Lung (tissue), 16 donors: ENCODE results near the gene PLVAP. TPM values are rescaled to one million over a fixed set of nuclear protein-coding genes. Genes with fewer than 3 reads are reported as not detected.
A peak's percentile ranks its signal among the peaks of the same experiment; 100 is the strongest.

ENCODE experiments used
- ATAC-seq: fragments of 200-7000 bp; cut with Tn5 transposase; one replicate; pipeline ENCODE4 v1.9.1; 2020; ENCODE audit warnings: moderate number of reproducible peaks; ENCODE audit not compliant: insufficient read depth, low FRiP score
- DNase-seq, 3 donors: peaks; one replicate each; pipeline ENCODE4 v3.0.0-alpha.2; 2013 to 2017
- H3K27ac ChIP-seq, 2 donors: one replicate each; pipeline ENCODE4 v1.5.1; 2013; ENCODE audit warnings: mild to moderate bottlenecking in 2 of 2, moderate library complexity in 2 of 2, control low read depth in 1 of 2, inconsistent platforms in 1 of 2, low read depth in 1 of 2, low read length in 1 of 2
- H3K27me3 ChIP-seq, 3 donors: one replicate each; pipeline ENCODE4 v1.5.1; 2013; ENCODE audit warnings: low read length in 2 of 3; ENCODE audit not compliant: control insufficient read depth in 3 of 3, insufficient read depth in 3 of 3
- H3K36me3 ChIP-seq, 4 donors: one replicate each; pipeline ENCODE4 v1.5.1; 2013; ENCODE audit warnings: low read length in 4 of 4, mild to moderate bottlenecking in 1 of 4, moderate library complexity in 1 of 4; ENCODE audit not compliant: control insufficient read depth in 4 of 4, insufficient read depth in 4 of 4
- H3K4me1 ChIP-seq, 5 donors: one replicate each; pipeline ENCODE4 v1.5.1; 2013; ENCODE audit warnings: low read length in 5 of 5, mild to moderate bottlenecking in 2 of 5, moderate library complexity in 1 of 5; ENCODE audit not compliant: control insufficient read depth in 5 of 5, insufficient read depth in 5 of 5
- H3K4me3 ChIP-seq: one replicate; pipeline ENCODE4 v1.5.1; 2013; ENCODE audit warnings: mild to moderate bottlenecking, control low read depth, moderate library complexity
- H3K9ac ChIP-seq, 2 donors: one replicate each; pipeline ENCODE4 v1.5.1; 2013; ENCODE audit warnings: low read length in 2 of 2, control low read depth in 1 of 2; ENCODE audit not compliant: insufficient read depth in 1 of 2
- H3K9me3 ChIP-seq, 4 donors: one replicate each; pipeline ENCODE4 v1.5.1; 2013; ENCODE audit warnings: low read length in 3 of 4, mild to moderate bottlenecking in 1 of 4, moderate library complexity in 1 of 4; ENCODE audit not compliant: control insufficient read depth in 4 of 4, insufficient read depth in 3 of 4
- WGBS, 2 donors: extraction: QIAGEN DNeasy Blood & Tissue Kit; methylation state at CpG; one replicate each; pipeline ENCODE4 v1.1.7; 2013; 5-methylcytosine and 5-hydroxymethylcytosine counted together
- long read RNA-seq, 5 donors: transcript quantifications; one replicate each; lab custom pipeline, GENCODE V29; 2026
- polyA plus RNA-seq, 2 donors: library from polyadenylated mRNA; stranded (reverse); fragments of 200-250 nt; gene quantifications; one replicate each; pipeline ENCODE4 v1.2.1, GENCODE V29; 2013
- total RNA-seq, 2 donors: library from RNA; depleted of rRNA in 1 of 2; stranded (reverse); fragments of >200 nt in 1 of 2; gene quantifications; one replicate each; pipeline ENCODE4 v1.2.1, GENCODE V29; 2014 to 2021
- TF ChIP-seq, protein P1 (sequence below): IDR thresholded peaks from 2 replicates; pipeline ENCODE4 v1.5.1; 2012; ENCODE audit warnings: mild to moderate bottlenecking; ENCODE audit errors: control extremely low read depth, extremely low read depth
- donor health status: control.
- donor health status: control.
- donor health status: Bipolar disorder and iron deficiency.
- donor health status: healthy.
- donor health status: DM: yes; HTN: yes; CAD: no.

PLVAP gene
- 10 to 100 TPM in 1 of 2 donors, 1 to 10 TPM in 1; 6.4 to 29.1 TPM for total RNA-seq
- polyA plus RNA-seq = 10 to 100 TPM; 22.6 to 55.0 TPM
- long read RNA-seq, donor 1, transcript PLVAP-201 (6 exons, 2,305 nt) = major isoform, 5 of 12 reads
- long read RNA-seq, donor 1, partial matches to known transcripts = 7 of 12 reads
- long read RNA-seq, donor 1, other reads (novel, unspliced or antisense) = 0 of 12 reads
- long read RNA-seq, donor 2, partial matches to known transcripts = 0 of 2 reads
- long read RNA-seq, donor 2, other reads (novel, unspliced or antisense) = 0 of 2 reads
- long read RNA-seq, donor 3, partial matches to known transcripts = 0 of 2 reads
- long read RNA-seq, donor 3, other reads (novel, unspliced or antisense) = 0 of 2 reads
- long read RNA-seq, donor 4, partial matches to known transcripts = 0 of 1 reads
- long read RNA-seq, donor 4, other reads (novel, unspliced or antisense) = 0 of 1 reads
- long read RNA-seq, donor 5, transcript PLVAP-201 (6 exons, 2,305 nt) = major isoform, 6 of 12 reads
- long read RNA-seq, donor 5, partial matches to known transcripts = 6 of 12 reads
- long read RNA-seq, donor 5, other reads (novel, unspliced or antisense) = 0 of 12 reads

DNA sequence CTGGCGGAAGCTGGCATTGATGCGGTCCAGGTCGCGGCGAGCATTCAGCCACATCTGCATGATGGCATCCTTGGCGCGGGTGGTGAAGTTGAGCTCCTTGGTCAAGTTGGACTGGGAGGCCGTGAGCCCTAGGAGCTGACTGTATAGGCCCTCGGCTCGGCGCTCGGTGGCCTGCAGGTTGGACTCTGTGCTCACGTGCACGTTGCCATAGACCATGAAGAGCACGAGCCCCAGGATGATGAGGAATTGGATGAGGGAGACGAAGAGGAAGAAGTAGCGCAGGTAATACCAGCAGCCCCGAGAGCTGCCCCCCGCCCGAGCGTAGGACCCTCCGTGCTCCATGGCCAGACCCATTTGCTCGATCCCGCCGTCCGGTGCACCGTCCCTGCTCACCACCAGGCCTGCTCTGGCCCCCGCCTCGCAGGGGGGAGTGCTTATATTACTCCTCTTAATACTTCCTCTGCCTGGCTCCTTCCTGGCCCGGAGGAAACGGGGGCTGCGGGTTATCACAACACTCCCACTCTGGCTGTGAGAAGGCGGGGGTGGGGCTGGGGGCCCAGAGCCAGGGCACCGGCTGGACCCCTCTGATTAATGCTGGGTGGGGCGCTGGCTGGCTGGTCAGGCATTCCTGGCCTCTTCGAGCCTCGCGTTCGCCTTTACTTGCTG is at the start of gene PLVAP:
TSS of gene PLVAP (minus strand) at position 408 of the 666 bp plus-strand sequence. CDS start at position 354, 54 bp downstream.
- 36 to 45% methylated on average over 39 of the region's 39 CpGs for WGBS, 2 donors
- Histone ChIP-seq H3K4me1 (peaks cover 0 to 11% (median 4%) of the 10 kb centered on the region in 5 donors), H3K4me3 (no peak within 1 kb of the TSS), H3K9ac (no peak within 1 kb of the TSS), H3K36me3 (no peaks in the 10 kb centered on the region), H3K27me3 (no peaks in the 10 kb centered on the region), H3K9me3 (peaks cover 0 to 1% (median 0%) of the 10 kb centered on the region in 4 donors), H3K27ac (peak within 1 kb of the TSS in 1 of 2 donors; percentile 40)
- no peak for ATAC-seq
- peak in 2 of 3 donors; percentile 17 to 46 for DNase-seq
- TF ChIP-seq, protein P1, sequence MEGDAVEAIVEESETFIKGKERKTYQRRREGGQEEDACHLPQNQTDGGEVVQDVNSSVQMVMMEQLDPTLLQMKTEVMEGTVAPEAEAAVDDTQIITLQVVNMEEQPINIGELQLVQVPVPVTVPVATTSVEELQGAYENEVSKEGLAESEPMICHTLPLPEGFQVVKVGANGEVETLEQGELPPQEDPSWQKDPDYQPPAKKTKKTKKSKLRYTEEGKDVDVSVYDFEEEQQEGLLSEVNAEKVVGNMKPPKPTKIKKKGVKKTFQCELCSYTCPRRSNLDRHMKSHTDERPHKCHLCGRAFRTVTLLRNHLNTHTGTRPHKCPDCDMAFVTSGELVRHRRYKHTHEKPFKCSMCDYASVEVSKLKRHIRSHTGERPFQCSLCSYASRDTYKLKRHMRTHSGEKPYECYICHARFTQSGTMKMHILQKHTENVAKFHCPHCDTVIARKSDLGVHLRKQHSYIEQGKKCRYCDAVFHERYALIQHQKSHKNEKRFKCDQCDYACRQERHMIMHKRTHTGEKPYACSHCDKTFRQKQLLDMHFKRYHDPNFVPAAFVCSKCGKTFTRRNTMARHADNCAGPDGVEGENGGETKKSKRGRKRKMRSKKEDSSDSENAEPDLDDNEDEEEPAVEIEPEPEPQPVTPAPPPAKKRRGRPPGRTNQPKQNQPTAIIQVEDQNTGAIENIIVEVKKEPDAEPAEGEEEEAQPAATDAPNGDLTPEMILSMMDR = no peak

- Histone ChIP-seq H3K36me3 (peaks cover 0 to 7% (median 3%) of the 10 kb centered on the region in 4 donors), H3K9me3 (no peaks in the 10 kb centered on the region), H3K27me3 (no peaks in the 10 kb centered on the region), H3K4me3 (no peak overlapping the region), H3K9ac (no peak overlapping the region), H3K4me1 (peaks cover 0 to 10% (median 0%) of the 10 kb centered on the region in 5 donors), H3K27ac (no peak overlapping the region)
- DNase-seq (peak; percentile 66 to 78 (median 75)), ATAC-seq (no peak)
- TF ChIP-seq, protein P1 = no peak
- WGBS, 2 donors = 25 to 36% methylated on average over 26 to 27 of the region's 27 CpGs
Observed at GRCh38 chr19:17424743-17425365, 47.7 kb upstream of the PLVAP start.

DNA sequence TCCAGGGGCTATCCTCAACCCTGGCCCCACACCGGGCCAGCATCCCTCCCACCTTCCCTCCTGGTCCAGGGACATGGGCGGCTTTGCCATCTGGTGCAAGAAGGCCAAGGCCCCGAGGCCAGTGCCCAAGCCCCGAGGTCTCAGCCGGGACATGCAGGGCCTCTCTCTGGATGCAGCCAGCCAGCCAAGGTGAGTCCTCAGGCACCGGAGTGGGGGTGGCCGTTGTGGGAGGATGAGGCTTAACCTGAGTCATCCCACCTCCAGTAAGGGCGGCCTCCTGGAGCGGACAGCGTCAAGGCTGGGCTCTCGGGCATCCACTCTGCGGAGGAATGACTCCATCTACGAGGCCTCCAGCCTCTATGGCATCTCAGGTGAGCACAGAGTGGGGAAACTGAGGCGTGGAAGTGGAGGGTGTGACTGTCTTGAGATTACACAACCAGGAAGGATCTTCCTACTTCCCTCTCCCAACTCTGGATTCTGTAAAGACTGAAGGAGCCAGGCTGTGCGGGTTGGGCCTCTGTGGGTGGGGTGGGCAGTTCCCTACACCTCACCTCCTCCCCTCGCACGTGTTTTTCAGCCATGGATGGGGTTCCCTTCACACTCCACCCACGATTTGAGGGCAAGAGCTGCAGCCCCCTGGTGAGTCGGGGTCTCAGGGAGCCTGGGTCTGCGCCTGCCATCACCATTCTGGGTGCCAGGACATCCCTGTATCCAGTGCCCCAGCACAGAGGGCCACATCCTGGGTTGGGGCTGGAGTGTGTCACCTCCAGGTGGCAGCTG is 46.5 kb upstream of the PLVAP start:
- TF ChIP-seq, protein P1 = no peak
- Histone ChIP-seq H3K9ac (no peak overlapping the region), H3K36me3 (peaks cover 0 to 7% (median 3%) of the 10 kb centered on the region in 4 donors), H3K27ac (no peak overlapping the region), H3K27me3 (no peaks in the 10 kb centered on the region), H3K9me3 (no peaks in the 10 kb centered on the region), H3K4me1 (peaks cover 0 to 10% (median 4%) of the 10 kb centered on the region in 5 donors), H3K4me3 (no peak overlapping the region)
- 94 to 97% methylated on average over 20 of the region's 20 CpGs for WGBS, 2 donors
- no peak for ATAC-seq
- no peak for DNase-seq
